B cell (primary cell): ENCODE results near the gene PSD. TPM values are rescaled to one million over a fixed set of nuclear protein-coding genes. Genes with fewer than 3 reads are reported as not detected.

Experiments
- ATAC-seq: fragments of 200-7000 bp; cut with Tn5 transposase; one replicate; pipeline ENCODE4 v1.10.0; 2021; ENCODE audit warnings: low read depth, mild to moderate bottlenecking, moderate number of reproducible peaks, moderate library complexity
- CTCF ChIA-PET: fragments of 350-600 bp; sonication (Branson Sonifier 250); formaldehyde crosslinking; loops from one replicate; lab custom pipeline; 2021; ENCODE audit warnings: antibody characterized with exemption, inconsistent platforms; lab: Charles Lee
- POLR2A ChIA-PET: fragments of 350-600 bp; sonication (Branson Sonifier 250); formaldehyde crosslinking; loops from one replicate; lab custom pipeline; 2021; ENCODE audit warnings: antibody characterized with exemption; lab: Charles Lee
- DNase-seq: peaks from one replicate; pipeline ENCODE4 v3.0.0; 2013
- H2AFZ ChIP-seq: 2 replicates; pipeline ENCODE4 v1.6.1; 2012; ENCODE audit warnings: mild to moderate bottlenecking, low read depth, low read length; ENCODE audit not compliant: insufficient read depth, poor library complexity, severe bottlenecking
- H3K27ac ChIP-seq, 2 donors: 1 replicate in 1 of 2; 2 replicates in 1 of 2; pipeline ENCODE4 v1.5.1; 2012 to 2013; ENCODE audit warnings: low read length in 2 of 2, mild to moderate bottlenecking in 2 of 2, moderate library complexity in 1 of 2
- H3K27me3 ChIP-seq, 4 experiments: fragments of 200-600 bp in 1 of 4; sonication (generic) in 1 of 4; replicated peaks in 1 of 4; 1 replicate in 2 of 4; 2 replicates in 2 of 4; pipeline versions ENCODE4 v1.6.1 to v1.7.0; 2013 to 2016; ENCODE audit warnings: low read length in 3 of 4, mild to moderate bottlenecking in 2 of 4, mixed read lengths in 1 of 4, moderate library complexity in 1 of 4; ENCODE audit not compliant: insufficient read depth in 4 of 4, control insufficient read depth in 3 of 4; ENCODE audit errors: control extremely low read depth in 1 of 4
- H3K36me3 ChIP-seq, 2 experiments: replicated peaks in 1 of 2; 1 replicate in 1 of 2; 2 replicates in 1 of 2; pipeline versions ENCODE4 v1.6.1 to v1.7.1; 2013; ENCODE audit warnings: low read length in 1 of 2; ENCODE audit not compliant: insufficient read depth in 2 of 2, control insufficient read depth in 1 of 2; ENCODE audit errors: control extremely low read depth in 1 of 2, extremely low read depth in 1 of 2
- H3K4me1 ChIP-seq, 2 donors: fragments of 200-600 bp in 1 of 2; sonication (generic) in 1 of 2; 1 replicate in 1 of 2; 2 replicates in 1 of 2; pipeline versions ENCODE4 v1.5.1 to v1.6.1; 2013 to 2017; ENCODE audit warnings: low read length in 2 of 2; ENCODE audit not compliant: control insufficient read depth in 2 of 2, insufficient read depth in 2 of 2
- H3K4me2 ChIP-seq: replicated peaks from 2 replicates; pipeline ENCODE3; 2012; ENCODE audit warnings: mild to moderate bottlenecking, low read depth, low read length; ENCODE audit not compliant: poor library complexity, severe bottlenecking
- H3K4me3 ChIP-seq, 5 experiments: fragments of 200-600 bp in 1 of 5; sonication (generic) in 1 of 5; 1 replicate in 3 of 5; 2 replicates in 2 of 5; pipeline versions ENCODE4 v1.5.1 to v1.7.0; 2011 to 2016; ENCODE audit warnings: low read length in 4 of 5, mild to moderate bottlenecking in 4 of 5, low read depth in 2 of 5, control low read depth in 1 of 5, moderate library complexity in 1 of 5; ENCODE audit not compliant: insufficient read depth in 1 of 5; ENCODE audit errors: control extremely low read depth in 1 of 5, extremely low read depth in 1 of 5
- H3K79me2 ChIP-seq: fragments of 200-600 bp; sonication (generic); one replicate; pipeline ENCODE4 v1.6.0; 2016; ENCODE audit warnings: low read length; ENCODE audit not compliant: control insufficient read depth, insufficient read depth
- H3K9ac ChIP-seq: fragments of 200-600 bp; sonication (generic); 2 replicates; pipeline ENCODE4 v1.6.1; 2017; ENCODE audit warnings: mild to moderate bottlenecking, low read length, moderate library complexity
- H3K9me3 ChIP-seq, 3 donors: one replicate each; pipeline versions ENCODE4 v1.6.1 to v1.7.1; 2013; ENCODE audit warnings: low read length in 2 of 3; ENCODE audit not compliant: control insufficient read depth in 2 of 3, insufficient read depth in 1 of 3; ENCODE audit errors: control extremely low read depth in 1 of 3
- H4K20me1 ChIP-seq: 2 replicates; pipeline ENCODE4 v1.6.0; 2012; ENCODE audit warnings: mild to moderate bottlenecking, low read length; ENCODE audit not compliant: insufficient read depth, control insufficient read depth, poor library complexity, severe bottlenecking
- H3K27ac Mint-ChIP-seq: one replicate; pipeline ENCODE4 v1.8.0; 2021; ENCODE audit warnings: mixed read lengths
- H3K27me3 Mint-ChIP-seq: one replicate; pipeline ENCODE4 v1.8.0; 2021; ENCODE audit warnings: mixed read lengths
- H3K4me1 Mint-ChIP-seq: one replicate; pipeline ENCODE4 v1.8.0; 2021; ENCODE audit warnings: mixed read lengths
- H3K4me3 Mint-ChIP-seq: one replicate; pipeline ENCODE4 v1.8.0; 2021; ENCODE audit warnings: mixed read lengths
- H3K9me3 Mint-ChIP-seq: one replicate; pipeline ENCODE4 v1.8.0; 2022; ENCODE audit warnings: mixed read lengths; ENCODE audit not compliant: insufficient read depth
- CTCF ChIP-seq: fragments of 200-600 bp; IDR thresholded peaks from one replicate; pipeline ENCODE4 v1.8.0; 2022; ENCODE audit warnings: antibody characterized with exemption, mild to moderate bottlenecking
- EZH2 ChIP-seq: IDR thresholded peaks from 2 replicates; pipeline ENCODE4 v1.6.1; 2012; ENCODE audit warnings: borderline replicate concordance, low read depth, mild to moderate bottlenecking, moderate library complexity, low read length; ENCODE audit not compliant: insufficient read depth, poor library complexity, severe bottlenecking
- WGBS: methylation state at CpG from one replicate; pipeline ENCODE4 v1.1.5; 2013; ENCODE audit warnings: missing lambda C conversion rate; ENCODE audit not compliant: insufficient coverage; 5-methylcytosine and 5-hydroxymethylcytosine counted together
- intact Hi-C: fragments of 100-400 bp; cut with micrococcal nuclease; formaldehyde crosslinking; loops from one replicate; pipeline ENCODE4 v1.10.0; 2022
- polyA plus RNA-seq: library from polyadenylated mRNA; depleted of rRNA; stranded (reverse); fragments of >200 nt; gene quantifications from 2 replicates; pipeline ENCODE4 v1.2.3, GENCODE V29; 2012
- total RNA-seq, 2 donors: library from RNA; stranded (reverse); fragments of 120-200 nt in 1 of 2; gene quantifications; 1 replicate in 1 of 2; 2 replicates in 1 of 2; pipeline versions ENCODE4 v1.2.3 to v1.2.4, GENCODE V29; 2013 to 2022

The PSD gene
- total and polyA plus RNA-seq, 2 donors (not counting 1 experiment from before 2014, with no cell fraction given): 0.52 to 0.81 TPM

DNA sequence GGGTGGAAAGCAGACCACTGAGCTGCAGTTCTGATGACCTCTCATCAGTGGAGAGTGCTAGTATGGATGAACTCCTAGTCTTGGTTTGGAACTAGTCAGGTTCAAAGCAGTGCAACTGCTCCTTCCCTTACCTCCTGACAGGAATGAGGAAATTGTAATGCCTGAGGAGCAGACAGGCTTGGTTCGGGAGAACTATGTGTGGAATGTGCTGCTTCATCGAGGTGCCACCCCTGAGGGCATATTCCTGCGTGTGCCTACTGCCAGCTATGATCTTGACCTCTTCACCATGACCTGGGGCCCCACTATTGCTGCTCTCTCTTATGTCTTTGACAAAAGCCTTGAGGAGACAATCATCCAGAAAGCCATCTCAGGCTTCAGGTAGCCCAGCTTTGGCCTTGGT is 50.5 kb downstream of the PSD start:
- Mint-ChIP-seq H3K27me3 (no peaks in the 10 kb centered on the region), H3K4me3 (no peak overlapping the region), H3K9me3 (no peaks in the 10 kb centered on the region), H3K27ac (no peak overlapping the region), H3K4me1 (no peaks in the 10 kb centered on the region)
- Histone ChIP-seq H3K4me3 (no peak overlapping the region), H4K20me1 (no peaks in the 10 kb centered on the region), H3K9ac (no peak overlapping the region), H3K9me3 (no peaks in the 10 kb centered on the region), H3K4me2 (no peak overlapping the region), H2AFZ (no peak overlapping the region), H3K27ac (no peak overlapping the region), H3K79me2 (no peaks in the 10 kb centered on the region), H3K4me1 (no peaks in the 10 kb centered on the region), H3K36me3 (peaks cover 12 to 85% of the 10 kb centered on the region in 2 experiments), H3K27me3 (no peaks in the 10 kb centered on the region)
- no peak for ATAC-seq
- CTCF ChIA-PET: interaction anchor here (1.0 to 2.0 kb wide), 4 partner anchors 11 to 138 kb away, joined by 4 to 7 read pairs (median 4); no protein-coding TSS in a partner anchor
- POLR2A ChIA-PET: no interaction called here
- WGBS: 100% methylated on average over 3 of the region's 3 CpGs
- TF ChIP-seq CTCF (no peak), EZH2 (no peak)
- no peak for DNase-seq
- intact Hi-C loops: no loop called here

- H3K4me2 ChIP-seq: no peak overlapping the region
- no peaks in the 10 kb centered on the region for H3K4me1 ChIP-seq
- Mint-ChIP-seq H3K9me3 (no peaks in the 10 kb centered on the region), H3K27ac (no peak overlapping the region), H3K4me1 (no peaks in the 10 kb centered on the region), H3K27me3 (no peaks in the 10 kb centered on the region), H3K4me3 (no peak overlapping the region)
- WGBS: 100% methylated on average over 1 of the region's 1 CpG
- ChIA-PET POLR2A (no interaction called here), CTCF (no interaction called here)
- H4K20me1 ChIP-seq: peaks cover 4% of the 10 kb centered on the region
- no peaks in the 10 kb centered on the region for H3K27me3 ChIP-seq
- intact Hi-C loops: no loop called here
- no peak overlapping the region for H2AFZ ChIP-seq
- H3K79me2 ChIP-seq: no peaks in the 10 kb centered on the region
- peaks cover 12 to 85% of the 10 kb centered on the region in 2 experiments for H3K36me3 ChIP-seq
- H3K27ac ChIP-seq: no peak overlapping the region
- no peak for DNase-seq
- no peaks in the 10 kb centered on the region for H3K9me3 ChIP-seq
- H3K9ac ChIP-seq: no peak overlapping the region
- TF ChIP-seq EZH2: no peak
- no peak for TF ChIP-seq CTCF
- no peak for ATAC-seq
- no peak overlapping the region for H3K4me3 ChIP-seq
These were observed 51.1 kb downstream of the PSD start for GRCh38 chr10:102367441-102367840.
